ENCODE measurements around the gene SRRT.
"Not testable (repeated sequence)": the region's sequence is repeated elsewhere in the genome, so short reads cannot be mapped to it uniquely, and the experiment has no call there.

The SRRT gene

GRCh38 chr7:100895956-100896731, 21.2 kb downstream of the SRRT start:
- DNase-seq: no peak

- DNase-seq: peak; percentile 42 to 53
Measured at GRCh38 chr7:100896732-100897608, 22.1 kb downstream of the SRRT start.

- DNase-seq: no peak
Measured at GRCh38 chr7:100897772-100898454, 23.0 kb downstream of the SRRT start.

GRCh38 chr7:100899432-100899831, 24.5 kb downstream of the SRRT start:
- no peak for DNase-seq

- DNase-seq: no peak
Measured at GRCh38 chr7:100900978-100901377, 26.1 kb downstream of the SRRT start.

- no peak for DNase-seq
Measured at GRCh38 chr7:100901921-100902332, 27.0 kb downstream of the SRRT start.

GRCh38 chr7:100902638-100903037, 27.7 kb downstream of the SRRT start:
- no peak for DNase-seq

- DNase-seq: no peak
Measured at GRCh38 chr7:100908512-100908911, 33.6 kb downstream of the SRRT start.

GRCh38 chr7:100910443-100910842, 35.5 kb downstream of the SRRT start:
- DNase-seq: not testable (repeated sequence)

- no peak for DNase-seq
Measured at GRCh38 chr7:100911484-100911883, 36.6 kb downstream of the SRRT start.

GRCh38 chr7:100914208-100914878, 39.4 kb downstream of the SRRT start:
- DNase-seq: no peak

- DNase-seq: no peak
Measured at GRCh38 chr7:100914879-100915447, 40.1 kb downstream of the SRRT start.

GRCh38 chr7:100919335-100919734, 44.4 kb downstream of the SRRT start:
- not testable (repeated sequence) for DNase-seq

- not testable (repeated sequence) for DNase-seq
Measured at GRCh38 chr7:100919779-100920437, 45.0 kb downstream of the SRRT start.

GRCh38 chr7:100921039-100921438, 46.1 kb downstream of the SRRT start:
- DNase-seq: no peak

- not testable (repeated sequence) for DNase-seq
Measured at GRCh38 chr7:100923616-100924015, 48.7 kb downstream of the SRRT start.

GRCh38 chr7:100929808-100930174, 54.9 kb downstream of the SRRT start:
- DNase-seq: no peak

GRCh38 chr7:100933734-100934133, 58.8 kb downstream of the SRRT start:
- DNase-seq: no peak

GRCh38 chr7:100935381-100935780, 60.5 kb downstream of the SRRT start:
- not testable (repeated sequence) for DNase-seq

- DNase-seq: not testable (repeated sequence)
Measured at GRCh38 chr7:100936167-100936566, 61.3 kb downstream of the SRRT start.

Data from activated CD4-positive, alpha-beta T cell treated with anti-CD3 and anti-CD28 coated beads, Interleukin-2, amount 50 U/mL, for 4 hours (primary cell).